Osteoblast (primary cell): ENCODE measurements around the gene ZFR2. TPM values are rescaled to one million over a fixed set of nuclear protein-coding genes. Genes with fewer than 3 reads are reported as not detected.

Experiments
- DNase-seq: peaks from one replicate; pipeline ENCODE4 v3.0.0; 2011; ENCODE audit warnings: low spot score, mixed read lengths; ENCODE audit not compliant: insufficient read length; ENCODE audit errors: missing footprints
- H2AFZ ChIP-seq: 2 replicates; pipeline ENCODE4 v1.6.0; 2011; ENCODE audit warnings: mild to moderate bottlenecking, low read length
- H3K27ac ChIP-seq: 2 replicates; pipeline ENCODE4 v1.5.1; 2011; ENCODE audit warnings: mild to moderate bottlenecking, low read depth, low read length, moderate library complexity
- H3K27me3 ChIP-seq: 2 replicates; pipeline ENCODE4 v1.6.0; 2012; ENCODE audit warnings: mild to moderate bottlenecking, control low read depth, inconsistent platforms, low read length, moderate library complexity; ENCODE audit not compliant: insufficient read depth
- H3K36me3 ChIP-seq: 2 replicates; pipeline ENCODE4 v1.5.1; 2011; ENCODE audit warnings: mild to moderate bottlenecking, low read length, control low read depth, moderate library complexity; ENCODE audit not compliant: insufficient read depth
- H3K4me1 ChIP-seq: 2 replicates; pipeline ENCODE4 v1.5.1; 2011; ENCODE audit warnings: mild to moderate bottlenecking, low read length, control low read depth, moderate library complexity; ENCODE audit not compliant: insufficient read depth
- H3K4me2 ChIP-seq: 2 replicates; pipeline ENCODE4 v1.6.0; 2011; ENCODE audit warnings: mild to moderate bottlenecking, low read length; ENCODE audit not compliant: insufficient read depth
- H3K4me3 ChIP-seq: fragments of 200-600 bp; sonication (generic); 3 replicates; pipeline ENCODE4 v1.5.1; 2012; ENCODE audit warnings: mild to moderate bottlenecking, low read length, inconsistent platforms; ENCODE audit not compliant: insufficient read depth
- H3K79me2 ChIP-seq: 2 replicates; pipeline ENCODE4 v1.6.0; 2012; ENCODE audit warnings: mild to moderate bottlenecking, low read length, control low read depth, inconsistent platforms; ENCODE audit not compliant: insufficient read depth
- H3K9me3 ChIP-seq: 2 replicates; pipeline ENCODE4 v1.5.1; 2011; ENCODE audit warnings: low read depth, low read length, control low read depth
- H4K20me1 ChIP-seq: 2 replicates; pipeline ENCODE4 v1.6.0; 2012; ENCODE audit warnings: mild to moderate bottlenecking, low read length, control low read depth; ENCODE audit not compliant: insufficient read depth
- CTCF ChIP-seq: IDR thresholded peaks from 2 replicates; pipeline ENCODE4 v1.5.1; 2011; ENCODE audit warnings: mild to moderate bottlenecking, low read depth, low read length, moderate library complexity; ENCODE audit errors: extremely low read depth
- total RNA-seq: library from RNA; depleted of rRNA; stranded (reverse); fragments of >200 nt; gene quantifications from 2 replicates; pipeline ENCODE4 v1.2.3, GENCODE V29; 2012

ZFR2 gene
- total RNA-seq, 1 donor = not detected

GRCh38 chr19:3814648-3815047, 54.2 kb downstream of the ZFR2 start:
- Histone ChIP-seq H3K9me3 (no peaks in the 10 kb centered on the region), H3K4me2 (no peak overlapping the region), H3K27ac (no peak overlapping the region), H3K4me3 (no peak overlapping the region), H3K79me2 (no peaks in the 10 kb centered on the region), H3K4me1 (no peaks in the 10 kb centered on the region), H4K20me1 (no peaks in the 10 kb centered on the region), H3K36me3 (no peaks in the 10 kb centered on the region), H2AFZ (no peak overlapping the region), H3K27me3 (no peaks in the 10 kb centered on the region)
- peak; percentile 39 for DNase-seq
- TF ChIP-seq CTCF = no peak

- Histone ChIP-seq H3K36me3 (no peaks in the 10 kb centered on the region), H2AFZ (no peak overlapping the region), H3K27ac (no peak overlapping the region), H3K79me2 (no peaks in the 10 kb centered on the region), H4K20me1 (no peaks in the 10 kb centered on the region), H3K27me3 (no peaks in the 10 kb centered on the region), H3K4me1 (no peaks in the 10 kb centered on the region), H3K9me3 (no peaks in the 10 kb centered on the region), H3K4me3 (no peak overlapping the region), H3K4me2 (no peak overlapping the region)
- TF ChIP-seq CTCF = no peak
- DNase-seq = peak; percentile 62
These were observed 55.1 kb downstream of the ZFR2 start for GRCh38 chr19:3813473-3814392.

DNA sequence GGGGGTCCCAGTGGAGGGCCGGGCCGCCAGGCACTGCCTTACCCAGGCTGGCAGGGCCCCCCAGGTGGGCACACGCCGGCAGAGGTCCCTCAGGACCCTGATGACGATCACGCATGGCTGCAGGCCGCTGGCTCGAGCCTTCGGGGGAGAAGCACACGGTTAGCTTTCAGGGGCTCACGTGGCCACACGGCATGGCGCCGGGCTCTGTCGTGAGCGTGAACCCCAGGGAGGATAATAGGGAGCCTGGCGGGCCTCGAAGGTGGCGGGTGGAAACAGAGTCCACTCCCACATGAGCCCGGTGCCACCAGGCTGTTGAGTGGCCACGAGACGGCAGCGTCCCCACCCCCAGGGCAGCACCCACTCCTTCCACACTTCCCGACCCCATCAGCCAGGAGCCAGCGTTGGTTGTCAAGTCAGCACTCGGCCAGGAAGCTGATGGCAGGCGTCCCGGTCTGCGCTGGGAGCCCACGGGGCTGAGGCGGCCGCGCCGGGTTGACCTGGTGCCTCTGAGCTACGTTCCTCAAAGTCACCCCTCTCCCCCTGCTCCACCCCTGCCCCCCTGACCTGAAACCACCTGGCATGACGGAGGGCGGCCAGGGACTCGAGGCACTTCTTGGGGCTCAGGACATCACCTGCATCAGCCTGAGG, 58.0 kb downstream of the ZFR2 start:
- Histone ChIP-seq H3K27ac (no peak overlapping the region), H2AFZ (no peak overlapping the region), H3K27me3 (peaks cover 4% of the 10 kb centered on the region), H3K4me2 (no peak overlapping the region), H3K9me3 (no peaks in the 10 kb centered on the region), H4K20me1 (no peaks in the 10 kb centered on the region), H3K79me2 (no peaks in the 10 kb centered on the region), H3K36me3 (no peaks in the 10 kb centered on the region), H3K4me1 (no peaks in the 10 kb centered on the region), H3K4me3 (no peak overlapping the region)
- no peak for TF ChIP-seq CTCF
- peak; percentile 52 for DNase-seq
